ENCODE measurements around the gene PTH1R. TPM values are rescaled to one million over a fixed set of nuclear protein-coding genes. Genes with fewer than 3 reads are reported as not detected.
A peak's percentile ranks its signal among the peaks of the same experiment; 100 is the strongest.

The PTH1R gene
- total RNA-seq, 4 donors from 2014 or later, result 2.1 to 26.8 (median 14.5) TPM

- 0% methylated on average over 9 of the region's 23 CpGs for WGBS
Observed at GRCh38 chr3:46845397-46845859, 32.1 kb upstream of the PTH1R start.

GRCh38 chr3:46845860-46846623 lies 31.5 kb upstream of the PTH1R start:
- DNase-seq (ENCODE audit: extremely low spot score), result no peak
- peak overlapping the region; percentile 80 to 88 (median 82) for H3K27ac ChIP-seq (replicated peaks in 1 of 4)
- peaks cover 23 to 40% (median 27%) of the 10 kb centered on the region in 4 donors for H3K4me1 ChIP-seq
- H3K9me3 ChIP-seq, result peaks cover 0 to 14% (median 9%) of the 10 kb centered on the region in 4 donors
- no peak for TF ChIP-seq POLR2A (IDR thresholded peaks at IDR 0.05; ENCODE audit: low read depth)
- TF ChIP-seq POLR2AphosphoS5 (IDR thresholded peaks at IDR 0.05), result peak in 1 of 2 donors; percentile 43
- TF ChIP-seq CTCF (IDR thresholded peaks at IDR 0.05), result peak; percentile 56 to 60 (median 59)
- no peak for TF ChIP-seq EP300 (IDR thresholded peaks at IDR 0.05)
- WGBS, result 13% methylated on average over 7 of the region's 53 CpGs
- H3K27me3 ChIP-seq, result no peaks in the 10 kb centered on the region
- peak overlapping the region; percentile 59 to 69 (median 67) for H3K4me3 ChIP-seq
- H3K36me3 ChIP-seq, result peaks cover 0 to 5% (median 0%) of the 10 kb centered on the region in 4 donors
- intact Hi-C loops (cut with DNase I), result no loop called here

More at GRCh38 chr3:46845397-46845859, 32.1 kb upstream of the PTH1R start:
- Histone ChIP-seq H3K4me1 (peaks cover 23 to 40% (median 27%) of the 10 kb centered on the region in 4 donors), H3K27ac (replicated peaks in 1 of 4) (peak overlapping the region; percentile 80 to 88 (median 82)), H3K4me3 (peak overlapping the region; percentile 59 to 69 (median 67)), H3K9me3 (peaks cover 0 to 16% (median 14%) of the 10 kb centered on the region in 4 donors), H3K27me3 (no peaks in the 10 kb centered on the region), H3K36me3 (peaks cover 0 to 5% (median 0%) of the 10 kb centered on the region in 4 donors)
- no peak for TF ChIP-seq CTCF (IDR thresholded peaks at IDR 0.05)
- TF ChIP-seq POLR2A (IDR thresholded peaks at IDR 0.05; ENCODE audit: low read depth), result no peak
- no peak for TF ChIP-seq EP300 (IDR thresholded peaks at IDR 0.05)
- TF ChIP-seq POLR2AphosphoS5 (IDR thresholded peaks at IDR 0.05), result peak; percentile 27 to 41
- no peak for DNase-seq (ENCODE audit: extremely low spot score)
- intact Hi-C loops (cut with DNase I), result no loop called here

GRCh38 chr3:46846624-46847542 lies 30.6 kb upstream of the PTH1R start:
- intact Hi-C loops (cut with DNase I), result no loop called here

GRCh38 chr3:46847744-46848143 lies 29.8 kb upstream of the PTH1R start:
- WGBS, result 95% methylated on average over 5 of the region's 5 CpGs
- DNase-seq (ENCODE audit: extremely low spot score), result no peak
- H3K27ac ChIP-seq (replicated peaks in 1 of 4), result no peak overlapping the region
- H3K27me3 ChIP-seq, result no peaks in the 10 kb centered on the region
- intact Hi-C loops (cut with DNase I), result no loop called here
- H3K4me1 ChIP-seq, result peaks cover 23 to 40% (median 27%) of the 10 kb centered on the region in 4 donors
- H3K4me3 ChIP-seq, result no peak overlapping the region
- H3K9me3 ChIP-seq, result no peaks in the 10 kb centered on the region
- TF ChIP-seq EP300 (IDR thresholded peaks at IDR 0.05) (no peak), POLR2AphosphoS5 (IDR thresholded peaks at IDR 0.05) (no peak), CTCF (IDR thresholded peaks at IDR 0.05) (no peak), POLR2A (IDR thresholded peaks at IDR 0.05; ENCODE audit: low read depth) (no peak)
- H3K36me3 ChIP-seq, result no peaks in the 10 kb centered on the region

More at GRCh38 chr3:46846624-46847542, 30.6 kb upstream of the PTH1R start:
- no peak for DNase-seq (ENCODE audit: extremely low spot score)
- H3K4me3 ChIP-seq, result peak overlapping the region; percentile 59 to 69 (median 67)
- TF ChIP-seq POLR2A (IDR thresholded peaks at IDR 0.05; ENCODE audit: low read depth), result no peak
- peaks cover 0 to 5% (median 0%) of the 10 kb centered on the region in 4 donors for H3K36me3 ChIP-seq
- H3K4me1 ChIP-seq, result peaks cover 23 to 40% (median 27%) of the 10 kb centered on the region in 4 donors
- H3K27me3 ChIP-seq, result no peaks in the 10 kb centered on the region
- peak overlapping the region; percentile 80 to 88 (median 82) for H3K27ac ChIP-seq (replicated peaks in 1 of 4)
- H3K9me3 ChIP-seq, result peaks cover 0 to 5% (median 2%) of the 10 kb centered on the region in 4 donors
- WGBS, result 100% methylated on average over 3 of the region's 9 CpGs

Data from esophagus muscularis mucosa (tissue), 4 donors.